SK-N-SH treated with all-trans-retinoic acid at 6 μM for 48 hours (cell line): ENCODE results near the gene SACS.

Experiments
- ATAC-seq: fragments of 200-7000 bp; cut with Tn5 transposase; 3 replicates; pipeline ENCODE4 v1.9.1; 2020; ENCODE audit warnings: mild to moderate bottlenecking, moderate library complexity
- ARNTL ChIP-seq: fragments of 450-650 bp; formaldehyde crosslinking; IDR thresholded peaks from 2 replicates; pipeline ENCODE4 v1.5.0; 2020; ENCODE audit warnings: low read depth, mild to moderate bottlenecking, moderate library complexity, borderline replicate concordance
- BACH2 ChIP-seq: fragments of 250-450 bp; sonication (Bioruptor Pico); IDR thresholded peaks from 2 replicates; pipeline ENCODE4 v1.9.0; 2021; ENCODE audit warnings: mild to moderate bottlenecking, borderline replicate concordance
- CREB5 ChIP-seq: fragments of 250-450 bp; sonication (Bioruptor Pico); IDR thresholded peaks from 2 replicates; pipeline ENCODE4 v1.5.1; 2020; ENCODE audit warnings: low read depth, mild to moderate bottlenecking, moderate library complexity
- ESRRG ChIP-seq: fragments of 250-450 bp; sonication (Bioruptor Pico); IDR thresholded peaks from 2 replicates; pipeline ENCODE4 v1.6.1; 2021; ENCODE audit warnings: mild to moderate bottlenecking
- GLIS3 ChIP-seq: fragments of 250-450 bp; sonication (Bioruptor Pico); IDR thresholded peaks from 2 replicates; pipeline ENCODE4 v1.5.0; 2020; ENCODE audit warnings: mild to moderate bottlenecking, moderate library complexity
- ISL1 ChIP-seq: fragments of 250-450 bp; sonication (Bioruptor Pico); IDR thresholded peaks from 2 replicates; pipeline ENCODE4 v2.1.2; 2022; ENCODE audit warnings: mild to moderate bottlenecking, moderate library complexity
- OSR1 ChIP-seq: fragments of 250-450 bp; sonication (Bioruptor Pico); IDR thresholded peaks from 2 replicates; pipeline ENCODE4 v1.8.0; 2022; ENCODE audit warnings: moderate library complexity, mild to moderate bottlenecking, inconsistent platforms
- PATZ1 ChIP-seq: fragments of 250-450 bp; sonication (Bioruptor Pico); IDR thresholded peaks from 2 replicates; pipeline ENCODE4 v1.8.0; 2020; ENCODE audit warnings: mild to moderate bottlenecking, moderate library complexity, borderline replicate concordance
- PPARA ChIP-seq: fragments of 250-450 bp; sonication (Bioruptor Pico); IDR thresholded peaks from 2 replicates; pipeline ENCODE4 v1.5.0; 2020; ENCODE audit warnings: mild to moderate bottlenecking, borderline replicate concordance
- RARB ChIP-seq: fragments of 250-450 bp; sonication (Bioruptor Pico); IDR thresholded peaks from 2 replicates; pipeline ENCODE4 v1.8.0; 2021; ENCODE audit warnings: mild to moderate bottlenecking, moderate library complexity
- TCF4 ChIP-seq: fragments of 250-450 bp; sonication (Bioruptor Pico); IDR thresholded peaks from 2 replicates; pipeline ENCODE4 v1.8.0; 2021; ENCODE audit warnings: mild to moderate bottlenecking, moderate library complexity, borderline replicate concordance
- TOX ChIP-seq: fragments of 250-450 bp; sonication (Bioruptor Pico); IDR thresholded peaks from 2 replicates; pipeline ENCODE4 v1.8.0; 2021; ENCODE audit warnings: mild to moderate bottlenecking, moderate library complexity, borderline replicate concordance
- ZC3H10 ChIP-seq: fragments of 250-450 bp; sonication (Bioruptor Pico); IDR thresholded peaks from 2 replicates; pipeline ENCODE4 v1.5.1; 2021; ENCODE audit warnings: mild to moderate bottlenecking, moderate library complexity
- ZFP3 ChIP-seq: fragments of 250-450 bp; sonication (Bioruptor Pico); IDR thresholded peaks from 2 replicates; pipeline ENCODE4 v1.5.0; 2020; ENCODE audit warnings: mild to moderate bottlenecking, moderate library complexity
- ZFP30 ChIP-seq: fragments of 450-650 bp; formaldehyde crosslinking; IDR thresholded peaks from 2 replicates; pipeline ENCODE4 v1.5.0; 2022; ENCODE audit warnings: mild to moderate bottlenecking, moderate library complexity
- ZNF70 ChIP-seq: fragments of 450-650 bp; formaldehyde crosslinking; IDR thresholded peaks from 2 replicates; pipeline ENCODE4 v1.5.0; 2020; ENCODE audit warnings: mild to moderate bottlenecking, moderate library complexity
- ZNF8 ChIP-seq: fragments of 450-650 bp; formaldehyde crosslinking; IDR thresholded peaks from 2 replicates; pipeline ENCODE4 v1.5.0; 2020; ENCODE audit warnings: mild to moderate bottlenecking, moderate library complexity
- TF ChIP-seq, protein P1 (sequence below): fragments of 250-450 bp; sonication (Bioruptor Pico); IDR thresholded peaks from 2 replicates; pipeline ENCODE4 v1.5.0; 2020; ENCODE audit warnings: mild to moderate bottlenecking, moderate library complexity
- TF ChIP-seq, protein P2 (sequence below): fragments of 250-450 bp; sonication (Bioruptor Pico); IDR thresholded peaks from 2 replicates; pipeline ENCODE4 v1.5.1; 2021; ENCODE audit warnings: mild to moderate bottlenecking, moderate library complexity

The SACS gene

GRCh38 chr13:23344931-23345595 is 88.4 kb downstream of the SACS start:
- no peak for ATAC-seq

GRCh38 chr13:23339225-23339624 is 94.3 kb downstream of the SACS start:
- no peak for ATAC-seq
- TF ChIP-seq PPARA (CRISPR knock-in tag) (no peak), OSR1 (CRISPR knock-in tag) (no peak), ARNTL (CRISPR knock-in tag) (no peak), ZFP30 (no peak), ISL1 (CRISPR knock-in tag) (no peak), ZC3H10 (CRISPR knock-in tag) (no peak), RARB (CRISPR knock-in tag) (no peak)
- TF ChIP-seq, protein P1, sequence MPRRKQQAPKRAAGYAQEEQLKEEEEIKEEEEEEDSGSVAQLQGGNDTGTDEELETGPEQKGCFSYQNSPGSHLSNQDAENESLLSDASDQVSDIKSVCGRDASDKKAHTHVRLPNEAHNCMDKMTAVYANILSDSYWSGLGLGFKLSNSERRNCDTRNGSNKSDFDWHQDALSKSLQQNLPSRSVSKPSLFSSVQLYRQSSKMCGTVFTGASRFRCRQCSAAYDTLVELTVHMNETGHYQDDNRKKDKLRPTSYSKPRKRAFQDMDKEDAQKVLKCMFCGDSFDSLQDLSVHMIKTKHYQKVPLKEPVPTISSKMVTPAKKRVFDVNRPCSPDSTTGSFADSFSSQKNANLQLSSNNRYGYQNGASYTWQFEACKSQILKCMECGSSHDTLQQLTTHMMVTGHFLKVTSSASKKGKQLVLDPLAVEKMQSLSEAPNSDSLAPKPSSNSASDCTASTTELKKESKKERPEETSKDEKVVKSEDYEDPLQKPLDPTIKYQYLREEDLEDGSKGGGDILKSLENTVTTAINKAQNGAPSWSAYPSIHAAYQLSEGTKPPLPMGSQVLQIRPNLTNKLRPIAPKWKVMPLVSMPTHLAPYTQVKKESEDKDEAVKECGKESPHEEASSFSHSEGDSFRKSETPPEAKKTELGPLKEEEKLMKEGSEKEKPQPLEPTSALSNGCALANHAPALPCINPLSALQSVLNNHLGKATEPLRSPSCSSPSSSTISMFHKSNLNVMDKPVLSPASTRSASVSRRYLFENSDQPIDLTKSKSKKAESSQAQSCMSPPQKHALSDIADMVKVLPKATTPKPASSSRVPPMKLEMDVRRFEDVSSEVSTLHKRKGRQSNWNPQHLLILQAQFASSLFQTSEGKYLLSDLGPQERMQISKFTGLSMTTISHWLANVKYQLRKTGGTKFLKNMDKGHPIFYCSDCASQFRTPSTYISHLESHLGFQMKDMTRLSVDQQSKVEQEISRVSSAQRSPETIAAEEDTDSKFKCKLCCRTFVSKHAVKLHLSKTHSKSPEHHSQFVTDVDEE (CRISPR knock-in tag) = no peak
- TF ChIP-seq, protein P2, sequence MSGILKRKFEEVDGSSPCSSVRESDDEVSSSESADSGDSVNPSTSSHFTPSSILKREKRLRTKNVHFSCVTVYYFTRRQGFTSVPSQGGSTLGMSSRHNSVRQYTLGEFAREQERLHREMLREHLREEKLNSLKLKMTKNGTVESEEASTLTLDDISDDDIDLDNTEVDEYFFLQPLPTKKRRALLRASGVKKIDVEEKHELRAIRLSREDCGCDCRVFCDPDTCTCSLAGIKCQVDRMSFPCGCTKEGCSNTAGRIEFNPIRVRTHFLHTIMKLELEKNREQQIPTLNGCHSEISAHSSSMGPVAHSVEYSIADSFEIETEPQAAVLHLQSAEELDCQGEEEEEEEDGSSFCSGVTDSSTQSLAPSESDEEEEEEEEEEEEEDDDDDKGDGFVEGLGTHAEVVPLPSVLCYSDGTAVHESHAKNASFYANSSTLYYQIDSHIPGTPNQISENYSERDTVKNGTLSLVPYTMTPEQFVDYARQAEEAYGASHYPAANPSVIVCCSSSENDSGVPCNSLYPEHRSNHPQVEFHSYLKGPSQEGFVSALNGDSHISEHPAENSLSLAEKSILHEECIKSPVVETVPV (CRISPR knock-in tag) = no peak
- TF ChIP-seq, all 23 proteins: peak for 0

More at GRCh38 chr13:23344931-23345595, 88.4 kb downstream of the SACS start:
- no peak for TF ChIP-seq OSR1 (CRISPR knock-in tag)
- TF ChIP-seq, protein P1 (CRISPR knock-in tag) = no peak
- no peak for TF ChIP-seq ZFP3 (CRISPR knock-in tag)
- no peak for TF ChIP-seq ESRRG (CRISPR knock-in tag)
- TF ChIP-seq PPARA (CRISPR knock-in tag) = no peak
- no peak for TF ChIP-seq ISL1 (CRISPR knock-in tag)
- TF ChIP-seq ARNTL (CRISPR knock-in tag) = no peak
- TF ChIP-seq PATZ1 (CRISPR knock-in tag) = no peak
- no peak for TF ChIP-seq GLIS3 (CRISPR knock-in tag)
- no peak for TF ChIP-seq ZFP30
- no peak for TF ChIP-seq BACH2 (CRISPR knock-in tag)

DNA sequence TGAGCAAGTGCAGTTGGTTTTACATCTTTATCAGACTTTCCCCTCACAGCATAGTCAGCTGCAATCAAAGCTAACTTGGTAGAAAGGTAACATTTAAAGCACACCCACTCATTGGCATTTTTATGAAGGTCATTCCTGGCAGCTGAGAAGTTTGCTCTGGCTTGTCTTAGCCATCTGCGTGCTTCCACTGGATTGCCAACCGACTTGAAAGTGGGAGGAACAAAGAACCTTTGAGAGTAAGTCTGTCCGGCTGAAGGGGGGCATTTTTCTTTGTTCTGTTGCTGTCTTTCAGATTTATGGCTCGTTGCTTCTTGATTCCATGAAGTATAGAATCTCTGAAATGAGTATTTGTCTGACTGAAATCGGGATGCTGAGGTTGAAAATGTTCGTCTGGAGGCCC is 103.1 kb downstream of the SACS start:
- ATAC-seq = no peak
- TF ChIP-seq GLIS3 (CRISPR knock-in tag) (no peak), ZNF70 (CRISPR knock-in tag) (no peak), TOX (CRISPR knock-in tag) (no peak), RARB (CRISPR knock-in tag) (no peak), ZNF8 (no peak), ESRRG (CRISPR knock-in tag) (no peak), OSR1 (CRISPR knock-in tag) (no peak), TCF4 (CRISPR knock-in tag) (no peak)

DNA sequence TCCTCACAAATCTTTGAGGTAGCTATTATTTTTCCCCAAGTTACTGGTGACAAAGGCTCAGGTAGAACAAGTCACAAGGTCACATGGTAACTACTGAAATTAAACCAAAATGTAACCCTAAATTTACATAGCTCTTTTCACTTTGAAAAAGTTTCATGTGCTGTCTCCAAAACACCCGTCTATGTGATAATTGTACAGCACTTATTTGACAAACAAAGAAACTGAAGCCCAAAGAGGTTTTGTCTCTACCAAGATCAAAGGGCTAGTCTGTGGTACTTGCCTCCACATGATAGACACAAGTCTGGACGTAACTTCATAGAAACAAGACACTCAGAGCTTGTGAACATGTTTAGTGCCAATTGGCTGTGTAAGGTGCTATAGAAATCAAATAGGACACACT is 108.3 kb downstream of the SACS start:
- no peak for ATAC-seq
- TF ChIP-seq ESRRG (CRISPR knock-in tag) (no peak), ISL1 (CRISPR knock-in tag) (no peak), BACH2 (CRISPR knock-in tag) (no peak), TCF4 (CRISPR knock-in tag) (no peak), ZC3H10 (CRISPR knock-in tag) (no peak), ZFP3 (CRISPR knock-in tag) (no peak), CREB5 (no peak), ARNTL (CRISPR knock-in tag) (no peak), PPARA (CRISPR knock-in tag) (no peak), ZNF8 (no peak), GLIS3 (CRISPR knock-in tag) (no peak), OSR1 (CRISPR knock-in tag) (no peak)
- TF ChIP-seq, protein P1 (CRISPR knock-in tag) = no peak
